OCI-M2 (cell line): ENCODE results near the gene SLIT3.

ENCODE experiments used
- DNase-seq: peaks from one replicate; lab custom pipeline; 2025; ENCODE audit not compliant: unreplicated experiment; lab: John Stamatoyannopoulos, UW

The SLIT3 gene

DNA sequence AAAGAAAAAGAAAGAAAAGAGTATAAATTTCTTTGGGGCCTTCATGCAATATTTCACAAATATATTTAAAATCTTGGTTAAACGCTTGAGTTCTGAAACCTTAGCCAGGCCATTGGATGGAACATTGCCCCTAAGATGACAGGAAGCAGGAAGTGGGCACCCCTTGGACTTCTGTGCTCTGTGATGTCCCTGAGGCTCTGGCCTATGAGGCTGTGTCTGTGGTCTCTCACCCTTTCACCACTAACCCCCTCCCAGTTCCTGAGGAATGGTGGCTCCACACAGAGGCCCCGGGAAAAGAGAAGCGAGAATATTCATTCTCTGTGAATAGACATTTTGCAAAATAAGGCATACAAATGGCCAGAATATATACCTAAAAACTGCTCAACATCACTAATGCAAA, 401.3 kb downstream of the SLIT3 start:
- no peak for DNase-seq

DNA sequence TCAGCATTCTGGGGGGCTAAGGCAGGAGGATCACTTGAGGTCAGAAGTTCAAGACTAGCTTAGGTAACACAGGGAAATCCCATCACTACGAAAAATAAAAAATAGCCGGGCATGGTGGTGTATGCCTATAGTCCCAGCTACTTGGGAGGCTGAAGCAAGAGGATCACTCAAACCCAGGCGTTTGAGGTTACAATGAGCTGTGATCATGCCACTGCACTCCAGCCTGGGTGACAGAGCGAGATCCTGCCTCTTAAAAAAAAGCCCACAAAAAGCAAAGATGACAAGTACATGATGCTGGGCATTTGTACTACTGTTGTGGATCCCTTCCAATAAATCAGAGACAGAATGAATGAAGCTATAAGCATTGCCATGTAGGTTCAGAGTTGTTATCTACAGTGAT, 401.7 kb downstream of the SLIT3 start:
- DNase-seq: no peak

DNA sequence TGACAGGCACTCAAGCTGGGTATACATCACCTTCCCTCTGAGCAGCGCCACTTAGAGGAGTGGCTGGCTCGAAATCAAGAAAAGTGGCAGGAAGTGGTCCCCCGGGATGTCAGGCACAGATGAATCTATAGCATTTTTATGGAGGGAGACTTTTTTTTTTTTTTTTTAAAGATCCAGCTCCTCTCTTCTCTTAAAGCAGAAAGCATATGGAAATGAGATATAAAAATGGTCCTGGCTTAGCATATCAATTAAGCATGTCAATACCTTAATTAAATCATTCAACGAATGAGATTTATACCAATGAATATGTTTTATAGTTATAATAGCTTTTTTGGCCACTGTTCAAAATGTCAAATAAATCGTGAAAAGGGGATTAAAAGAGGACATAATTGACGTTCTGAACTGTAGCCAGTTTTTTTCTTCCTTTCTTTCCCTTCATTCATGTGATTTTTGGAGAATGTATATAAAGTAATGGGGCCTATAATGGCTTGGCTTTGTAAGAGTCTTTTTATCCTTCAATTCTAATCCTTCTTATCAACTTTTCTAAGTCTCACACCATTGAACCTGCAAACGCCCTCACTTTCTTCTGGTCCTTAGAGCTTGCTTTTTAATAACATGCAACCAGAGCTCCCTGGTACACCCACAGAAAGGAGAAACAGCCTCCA, 402.6 kb downstream of the SLIT3 start:
- DNase-seq: no peak

DNA sequence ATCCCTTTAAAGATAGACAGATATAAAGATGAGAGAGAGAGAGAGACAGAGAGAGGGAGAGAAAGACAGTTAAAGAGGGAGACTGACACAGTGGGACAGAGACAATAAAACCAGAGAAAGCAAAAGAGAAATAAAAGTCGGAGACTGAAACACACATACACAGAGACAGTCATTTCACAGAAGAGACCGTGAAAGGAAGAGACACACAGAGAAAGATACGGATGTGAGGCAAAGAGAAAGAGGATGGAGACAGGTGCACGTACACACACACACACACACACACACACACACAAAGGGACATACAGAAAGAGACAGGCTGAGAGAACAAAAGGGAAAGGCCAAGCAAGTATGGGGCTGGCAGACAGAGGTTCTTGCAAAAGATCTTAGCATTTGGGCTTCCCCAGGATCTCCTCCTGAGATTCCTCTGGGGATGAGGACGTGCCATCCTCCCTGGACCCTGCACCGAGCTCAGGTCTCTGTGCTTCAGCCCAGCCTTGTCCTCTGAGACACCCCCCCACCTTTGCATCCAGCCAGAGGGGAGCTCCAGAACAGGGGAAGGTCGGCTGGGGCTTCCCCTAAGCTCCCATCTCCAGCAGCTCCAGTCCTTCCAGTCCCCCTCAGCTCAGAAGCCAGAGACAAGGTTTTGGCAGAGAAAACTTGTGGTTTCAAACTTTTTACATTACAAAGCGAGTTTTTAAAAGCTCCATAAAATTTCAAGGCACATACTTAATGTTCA, 403.4 kb downstream of the SLIT3 start:
- no peak for DNase-seq

DNA sequence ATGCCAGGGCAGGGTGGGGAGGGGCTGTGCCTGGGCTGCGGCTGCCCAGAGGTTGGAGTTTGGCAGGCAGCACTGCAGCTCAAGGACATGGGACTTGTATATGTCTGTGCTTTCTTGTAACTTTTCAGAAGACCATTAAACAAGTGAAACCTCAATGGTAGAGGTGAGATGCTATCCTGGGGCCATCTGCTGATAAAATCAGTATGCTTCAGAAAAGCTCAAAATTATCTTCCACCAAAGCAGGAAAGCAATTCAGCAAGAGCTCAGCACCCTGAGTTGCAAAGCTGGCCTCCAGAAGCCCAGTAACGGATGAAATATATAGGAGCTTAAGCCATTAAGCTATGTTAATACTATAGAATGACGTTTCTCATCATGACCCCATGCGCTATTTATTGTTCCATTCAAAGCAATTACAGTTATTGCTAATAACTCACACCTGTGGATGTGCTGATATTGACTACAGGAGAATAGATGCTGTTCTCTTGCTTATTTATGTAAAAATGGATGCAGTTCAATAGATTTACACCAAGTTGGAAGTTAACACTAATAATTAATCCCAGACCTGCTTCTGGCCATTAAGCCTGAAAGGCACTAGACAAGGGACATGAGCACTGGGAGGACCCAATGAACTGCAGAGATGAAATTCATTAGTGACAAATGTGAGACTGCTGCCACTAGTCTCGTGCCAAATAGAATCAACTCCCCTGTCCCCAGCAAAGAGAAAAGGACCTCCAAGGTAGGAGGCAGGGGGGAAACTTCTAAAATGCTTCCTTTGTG, 405.5 kb downstream of the SLIT3 start:
- DNase-seq: no peak

DNA sequence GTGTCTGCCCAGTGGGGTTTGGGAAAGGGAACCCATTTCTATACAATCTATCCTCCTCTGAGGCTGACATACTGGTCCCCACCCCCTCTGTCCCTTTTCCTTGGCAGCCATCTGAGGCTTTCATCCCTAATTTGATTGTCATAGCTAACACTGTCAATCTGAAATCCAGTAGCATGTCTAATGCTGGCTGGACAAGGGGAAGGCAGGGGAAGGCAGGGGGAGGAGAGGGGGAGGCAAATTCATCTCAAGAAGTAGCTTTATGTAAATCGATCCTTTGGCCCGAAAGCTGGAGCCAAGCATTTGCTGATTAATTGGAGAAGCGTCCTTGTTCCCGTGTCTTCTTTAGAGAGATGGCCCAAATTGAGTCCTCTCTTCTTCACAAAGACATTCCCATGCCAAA, 407.7 kb downstream of the SLIT3 start:
- no peak for DNase-seq

DNA sequence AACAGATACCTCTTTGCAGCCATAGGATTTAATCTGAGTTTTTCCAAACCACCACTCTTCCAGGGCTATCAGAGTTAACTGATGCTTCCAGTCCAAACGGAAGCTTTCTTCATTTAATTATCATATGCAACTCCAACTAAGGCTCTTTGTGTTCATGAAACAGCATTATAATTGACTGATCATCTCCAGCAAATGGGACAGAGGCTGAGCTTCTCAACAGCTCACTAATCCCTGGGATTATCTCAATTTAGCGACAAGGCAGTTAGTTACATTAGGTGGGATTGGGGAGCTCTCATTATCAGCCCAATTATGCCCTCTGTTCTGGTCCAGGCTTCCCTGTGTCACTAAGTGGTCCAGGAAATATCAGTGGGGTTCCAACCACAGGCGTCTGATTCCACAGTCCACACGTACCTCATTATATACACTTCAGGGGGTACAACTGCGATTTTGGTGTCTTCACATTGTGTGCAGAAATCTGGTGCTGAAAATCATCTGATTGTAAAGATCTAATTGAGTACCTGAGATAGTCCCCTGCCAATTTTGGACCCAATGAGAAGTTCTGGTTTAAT, 408.2 kb downstream of the SLIT3 start:
- DNase-seq: no peak

DNA sequence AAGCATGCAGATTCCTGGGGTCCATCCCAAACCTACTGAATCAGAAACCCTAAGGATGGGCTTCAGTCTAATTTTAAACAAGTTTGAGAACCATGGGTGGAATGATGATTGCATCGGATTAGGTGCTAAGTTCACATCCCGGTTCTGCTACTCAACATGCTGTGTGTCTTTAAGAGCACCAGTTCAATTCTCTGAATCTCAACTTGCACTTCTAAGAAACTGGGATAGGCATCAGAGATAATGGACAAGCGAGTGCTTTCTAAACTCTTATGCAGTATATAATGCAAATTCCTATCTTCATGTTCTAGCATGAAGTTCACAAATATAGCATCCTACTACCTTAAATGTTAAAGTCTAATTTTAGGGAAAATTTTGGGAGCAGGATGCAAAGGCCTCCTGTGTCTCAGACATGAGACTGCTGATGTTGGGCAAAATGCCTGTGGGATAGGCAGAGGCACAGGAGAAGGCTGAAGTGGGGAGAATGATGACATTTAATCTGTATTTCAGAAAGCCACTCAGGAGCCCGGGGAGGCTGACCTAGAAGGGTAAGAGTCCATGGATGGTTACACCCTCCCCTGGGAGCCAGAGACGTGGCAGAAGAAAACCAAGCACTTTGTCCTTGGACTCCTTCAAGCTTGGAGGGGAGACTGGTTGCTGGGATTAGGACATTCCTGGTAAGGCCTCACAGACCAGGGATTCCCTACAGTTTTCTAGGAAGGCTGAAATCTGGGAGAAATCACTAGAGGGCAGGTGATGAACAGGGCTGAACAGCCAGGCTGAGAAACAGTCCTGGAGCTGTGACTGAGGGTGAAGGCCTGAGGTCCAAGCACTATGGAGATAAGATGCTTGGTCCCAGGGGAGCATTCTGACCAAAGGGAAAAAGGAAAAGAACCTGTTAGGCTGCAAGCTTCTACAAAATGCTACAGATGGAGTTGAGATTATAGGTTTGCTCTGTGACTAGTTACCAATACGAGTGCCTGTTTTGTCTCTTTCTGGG, 409.8 kb downstream of the SLIT3 start:
- no peak for DNase-seq

DNA sequence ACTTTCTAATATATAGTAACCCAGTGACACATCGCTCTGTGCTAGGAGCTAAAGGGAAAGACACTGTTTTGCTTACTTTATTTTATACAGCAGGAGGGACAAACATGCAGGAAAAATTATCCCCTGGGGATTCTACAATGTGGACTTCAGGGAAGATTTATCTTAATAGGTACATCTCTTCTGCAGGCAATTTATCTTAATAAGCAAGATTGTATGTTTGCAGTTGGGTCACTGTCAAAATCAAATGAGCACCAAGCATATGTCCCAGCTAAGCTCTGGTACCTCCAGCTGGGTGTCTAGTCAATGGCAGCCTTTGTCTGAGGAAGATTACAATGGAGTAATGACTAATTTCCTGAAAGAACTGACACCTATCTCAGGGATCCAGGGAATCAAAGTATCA, 411.9 kb downstream of the SLIT3 start:
- DNase-seq: no peak

DNA sequence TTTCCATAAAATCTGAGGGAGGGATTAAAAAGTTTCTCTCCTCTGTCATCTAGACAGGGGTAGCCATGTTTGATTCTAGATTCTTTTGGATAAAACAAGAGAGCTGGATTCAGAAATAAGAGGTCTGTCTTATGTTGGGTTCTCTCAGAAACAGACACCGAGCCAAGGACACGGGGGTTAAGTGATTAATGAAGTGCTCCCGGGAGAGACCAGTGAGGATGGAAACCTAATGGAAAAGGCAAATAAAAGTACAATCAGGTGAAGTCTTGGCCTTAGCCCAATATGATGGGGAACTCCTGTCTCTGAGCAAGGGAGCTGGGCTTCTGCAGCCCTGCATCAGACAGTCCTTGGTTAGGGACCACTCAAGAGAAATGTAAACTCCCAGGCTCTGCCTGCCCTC, 413.0 kb downstream of the SLIT3 start:
- no peak for DNase-seq

DNA sequence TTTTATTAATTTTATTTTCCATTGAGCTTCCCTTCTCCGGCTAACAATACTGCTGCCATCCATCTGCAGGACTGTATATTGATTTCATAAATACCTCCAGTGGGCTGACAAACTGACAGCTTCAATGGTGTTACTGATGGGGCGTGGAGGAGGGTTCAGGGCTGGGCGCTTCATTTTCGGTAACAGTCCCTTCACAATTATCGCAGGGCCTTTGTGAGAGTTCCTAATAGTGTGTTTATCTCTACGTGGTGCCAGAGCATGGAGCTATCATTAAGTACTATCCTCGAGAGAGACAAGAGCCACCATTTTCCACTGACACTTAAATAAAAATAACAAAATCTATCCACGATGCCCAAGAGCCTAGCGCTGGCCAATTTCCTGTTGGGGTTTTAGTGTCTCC, 414.8 kb downstream of the SLIT3 start:
- no peak for DNase-seq

DNA sequence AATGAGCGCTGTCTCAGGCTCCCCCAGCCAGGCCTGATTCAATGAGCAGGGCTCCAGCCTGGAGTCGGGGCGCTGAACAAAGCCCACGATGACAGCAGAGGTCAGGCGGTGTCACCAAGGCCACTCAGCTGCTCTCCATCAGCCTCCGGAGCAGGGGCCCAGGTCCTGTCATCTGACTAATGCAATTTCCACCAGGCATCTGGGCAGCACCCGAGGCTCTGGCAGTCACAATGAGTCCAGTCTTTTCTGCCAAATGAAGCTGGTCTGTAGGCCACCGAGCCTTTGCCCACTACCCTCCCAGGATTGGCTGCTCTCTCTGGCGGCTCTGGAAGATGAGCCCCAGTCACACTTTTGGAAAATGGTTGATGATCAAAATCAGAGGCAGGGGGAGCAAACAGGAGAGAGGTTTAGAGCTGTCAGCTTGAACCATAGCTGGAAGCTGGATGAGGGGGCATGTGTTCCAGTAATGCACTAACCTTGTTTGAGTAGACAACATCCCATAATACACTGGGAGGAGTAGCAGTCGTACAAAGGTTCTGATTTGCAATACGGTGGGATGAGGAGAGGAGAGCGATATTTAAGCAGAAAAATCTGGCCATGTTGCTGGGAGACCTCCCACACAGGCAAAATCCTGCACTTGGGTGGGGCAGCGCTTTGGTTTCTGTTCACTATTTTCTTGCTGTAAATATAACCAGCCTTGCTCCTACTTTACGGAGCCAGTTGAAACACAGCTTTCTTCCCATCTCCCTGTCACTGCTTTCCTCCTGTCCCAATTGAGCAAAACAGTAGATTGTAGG, 415.4 kb downstream of the SLIT3 start:
- no peak for DNase-seq

DNA sequence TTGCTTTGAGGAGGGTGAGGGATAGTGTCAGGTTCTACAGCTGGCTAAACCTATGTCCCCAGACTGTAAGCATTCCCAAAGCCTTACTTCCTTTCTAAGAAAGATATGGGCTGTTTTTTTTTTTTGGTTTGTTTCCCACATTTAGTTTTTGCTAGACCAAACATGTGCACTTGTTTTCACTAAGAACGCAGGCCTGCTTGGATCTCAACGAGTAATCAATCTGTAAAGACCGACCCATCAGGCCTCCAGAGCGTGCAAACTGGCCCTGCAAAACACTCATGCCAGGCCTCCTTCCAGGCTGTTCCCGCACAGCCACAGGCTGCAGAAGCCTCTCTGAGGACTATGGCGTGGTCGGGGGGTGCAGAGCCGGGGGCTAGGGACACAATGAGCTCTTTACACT, 416.9 kb downstream of the SLIT3 start:
- DNase-seq: no peak

DNA sequence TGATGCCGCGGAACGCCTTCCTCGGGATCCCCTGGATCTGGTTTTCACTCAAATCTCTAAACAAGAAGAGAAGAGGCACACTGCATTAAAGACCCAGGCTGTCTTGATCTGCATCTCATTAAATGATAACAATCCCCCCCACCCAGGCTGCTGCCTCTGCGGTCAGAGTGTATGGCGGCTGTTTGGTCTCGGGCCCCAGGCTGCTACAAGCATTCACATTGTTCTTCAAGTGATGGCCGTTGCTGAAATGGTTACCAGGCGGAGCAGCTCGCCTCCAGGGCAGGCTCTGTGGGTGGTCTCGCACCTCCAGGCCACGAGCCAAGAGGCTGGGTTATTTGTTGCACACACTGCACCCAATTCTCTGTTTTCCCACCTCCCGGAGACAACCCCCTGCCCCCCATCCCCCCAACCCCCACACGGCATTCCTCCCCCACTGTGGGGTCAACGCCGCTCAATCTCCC, 417.6 kb downstream of the SLIT3 start:
- DNase-seq: no peak

DNA sequence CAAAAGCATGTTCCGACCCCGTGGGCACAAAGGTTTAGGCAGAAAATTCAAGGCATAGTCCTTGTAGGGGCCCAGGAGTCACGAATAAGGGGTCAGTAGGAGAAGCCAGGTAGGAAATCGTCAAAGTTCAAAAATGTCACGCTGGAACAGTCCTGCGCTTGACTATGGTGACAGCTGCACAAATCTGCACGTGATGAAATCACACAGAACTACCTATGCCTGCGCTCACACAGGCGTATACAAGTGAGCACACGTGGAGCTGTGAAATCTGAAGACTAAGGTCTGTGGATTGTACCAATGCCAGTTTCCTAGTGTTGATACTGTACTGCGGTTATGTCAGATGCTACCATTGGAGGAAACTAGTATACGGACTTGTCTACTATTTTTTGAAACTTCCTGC, 418.7 kb downstream of the SLIT3 start:
- no peak for DNase-seq

DNA sequence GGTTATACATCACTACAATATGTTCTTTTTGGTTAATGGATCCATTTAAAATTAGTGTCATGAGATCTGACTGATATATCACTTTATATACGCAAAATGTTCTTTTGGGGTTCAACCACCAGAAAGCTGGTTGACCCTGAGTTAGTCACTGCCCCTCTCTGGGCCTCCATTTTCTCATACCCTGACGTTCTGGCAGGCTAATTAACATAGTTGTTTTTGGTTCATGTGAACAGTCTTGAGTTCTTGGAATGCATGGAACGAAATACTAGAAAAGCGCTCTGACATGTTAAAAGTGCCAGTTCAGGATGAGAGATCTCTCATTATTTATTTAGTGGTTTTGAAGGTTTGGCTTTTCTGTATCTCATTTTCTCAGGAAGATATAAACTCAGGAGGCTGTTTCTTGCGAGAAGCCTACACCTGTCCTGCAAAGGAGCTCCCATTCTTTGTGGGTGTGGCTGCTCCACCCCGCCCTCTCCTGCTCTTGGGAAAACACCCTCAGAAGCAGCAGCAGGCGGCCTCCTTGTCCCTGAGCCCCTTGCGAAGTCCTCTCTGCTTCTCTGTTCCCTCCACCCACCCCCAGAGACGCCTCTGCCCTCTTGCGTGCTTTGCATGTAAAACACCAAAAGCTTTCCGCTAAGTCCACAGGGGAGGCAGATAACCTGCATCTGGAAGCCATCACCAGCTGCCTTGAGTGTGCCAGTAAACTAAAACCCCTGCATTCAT, 419.4 kb downstream of the SLIT3 start:
- no peak for DNase-seq

DNA sequence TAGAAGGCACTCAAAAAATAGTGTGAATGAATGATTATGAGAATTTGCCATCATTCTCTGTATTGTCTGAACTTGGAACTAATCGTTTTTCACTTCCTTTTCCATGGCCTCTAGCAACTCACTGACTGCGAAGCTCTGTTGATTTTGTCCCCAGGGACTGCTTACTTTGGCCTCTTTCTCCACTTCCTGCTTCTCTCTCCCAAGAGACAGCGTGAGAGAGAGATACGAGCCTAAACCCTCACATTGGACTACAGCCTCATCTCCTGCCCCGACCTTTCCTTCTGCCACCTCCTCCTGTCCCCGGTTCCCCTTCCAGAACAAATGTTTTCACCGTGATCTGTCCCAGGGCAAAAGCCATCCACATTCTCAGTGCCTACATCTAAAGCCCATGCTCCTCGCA, 421.0 kb downstream of the SLIT3 start:
- no peak for DNase-seq

DNA sequence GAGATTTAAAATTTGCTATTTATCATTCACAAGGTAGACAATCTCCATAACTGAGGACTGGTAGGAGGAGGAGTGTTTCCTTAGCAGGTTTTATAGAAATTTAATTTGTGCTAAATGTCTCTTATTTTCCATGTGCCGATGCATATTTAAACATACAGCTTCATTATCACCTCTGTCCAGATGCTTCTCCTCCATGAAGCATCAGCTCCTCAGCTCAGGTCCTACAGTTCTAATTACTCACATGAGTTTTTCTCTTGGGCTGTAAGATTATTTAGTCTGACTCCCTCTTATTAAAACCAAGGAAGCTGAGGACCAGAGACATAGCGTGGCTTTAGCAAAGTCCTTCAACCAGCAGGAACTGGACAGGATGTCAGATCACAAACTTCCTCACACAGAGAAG, 421.6 kb downstream of the SLIT3 start:
- no peak for DNase-seq

DNA sequence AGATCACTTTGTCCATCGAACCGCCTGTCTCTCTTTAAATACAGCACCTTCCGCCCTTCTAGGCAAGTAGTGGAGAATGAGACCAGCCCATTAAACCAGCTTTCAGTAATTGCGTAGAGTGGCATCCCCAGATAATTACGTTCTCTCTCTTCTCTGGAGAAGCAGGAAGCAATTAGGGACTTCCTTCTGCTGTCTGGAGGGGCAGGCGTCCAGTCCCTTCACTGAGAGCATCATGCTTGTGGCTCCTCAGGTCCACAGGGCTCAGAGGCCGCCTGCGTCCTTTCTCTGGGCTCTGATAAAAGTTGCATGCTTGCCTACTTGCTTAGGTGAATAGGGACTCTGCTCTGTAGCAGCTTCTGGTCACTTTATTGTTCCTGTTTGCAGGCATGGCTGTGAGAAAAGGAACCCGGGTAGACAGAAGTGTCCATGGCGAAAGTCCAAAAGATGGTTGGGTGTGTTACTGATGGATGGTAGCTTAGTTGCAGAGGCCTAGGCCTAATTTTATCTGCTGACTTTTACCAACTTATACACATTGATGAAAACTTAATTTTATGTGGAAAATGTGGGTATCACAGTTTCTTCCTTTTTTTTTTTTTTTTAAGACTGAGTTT, 422.7 kb downstream of the SLIT3 start:
- no peak for DNase-seq
